ENCODE measurements around the gene SNN. TPM values are rescaled to one million over a fixed set of nuclear protein-coding genes. Genes with fewer than 3 reads are reported as not detected.
A peak's percentile ranks its signal among the peaks of the same experiment; 100 is the strongest.

SNN gene
- total RNA-seq, 1 donor from 2014 or later: 16.7 TPM

GRCh38 chr16:11686713-11687380 is 18.6 kb downstream of the SNN start:
- Histone ChIP-seq H3K9me3 (ENCODE audit: insufficient read depth, low read depth, low read length) (no peaks in the 10 kb centered on the region), H3K27ac (ENCODE audit: low read depth, low read length) (no peak overlapping the region), H3K4me3 (ENCODE audit: insufficient read depth, low read depth, low read length) (no peak overlapping the region), H3K4me1 (ENCODE audit: insufficient read depth, low read length) (peaks cover 17% of the 10 kb centered on the region), H2AFZ (ENCODE audit: low read depth, low read length) (no peak overlapping the region), H3K79me2 (ENCODE audit: insufficient read depth, low read length) (peaks cover 8% of the 10 kb centered on the region), H3K4me2 (ENCODE audit: low read length) (no peak overlapping the region), H3K27me3 (ENCODE audit: insufficient read depth, low read length) (no peaks in the 10 kb centered on the region), H4K20me1 (ENCODE audit: insufficient read depth, low read length) (peaks cover 58% of the 10 kb centered on the region), H3K36me3 (ENCODE audit: insufficient read depth, low read length) (peaks cover 24% of the 10 kb centered on the region), H3K9ac (ENCODE audit: low read length) (no peak overlapping the region)
- Mint-ChIP-seq H3K9me3 (ENCODE audit: unreplicated experiment) (no peaks in the 10 kb centered on the region), H3K36me3 (ENCODE audit: low read depth, unreplicated experiment) (peaks cover 23% of the 10 kb centered on the region), H3K4me3 (ENCODE audit: unreplicated experiment) (peak overlapping the region; percentile 68), H3K27me3 (ENCODE audit: low read depth, unreplicated experiment) (no peaks in the 10 kb centered on the region), H3K27ac (ENCODE audit: unreplicated experiment) (no peak overlapping the region), H3K4me1 (ENCODE audit: low read depth, unreplicated experiment) (peaks cover 18% of the 10 kb centered on the region)
- TF ChIP-seq, protein P1, sequence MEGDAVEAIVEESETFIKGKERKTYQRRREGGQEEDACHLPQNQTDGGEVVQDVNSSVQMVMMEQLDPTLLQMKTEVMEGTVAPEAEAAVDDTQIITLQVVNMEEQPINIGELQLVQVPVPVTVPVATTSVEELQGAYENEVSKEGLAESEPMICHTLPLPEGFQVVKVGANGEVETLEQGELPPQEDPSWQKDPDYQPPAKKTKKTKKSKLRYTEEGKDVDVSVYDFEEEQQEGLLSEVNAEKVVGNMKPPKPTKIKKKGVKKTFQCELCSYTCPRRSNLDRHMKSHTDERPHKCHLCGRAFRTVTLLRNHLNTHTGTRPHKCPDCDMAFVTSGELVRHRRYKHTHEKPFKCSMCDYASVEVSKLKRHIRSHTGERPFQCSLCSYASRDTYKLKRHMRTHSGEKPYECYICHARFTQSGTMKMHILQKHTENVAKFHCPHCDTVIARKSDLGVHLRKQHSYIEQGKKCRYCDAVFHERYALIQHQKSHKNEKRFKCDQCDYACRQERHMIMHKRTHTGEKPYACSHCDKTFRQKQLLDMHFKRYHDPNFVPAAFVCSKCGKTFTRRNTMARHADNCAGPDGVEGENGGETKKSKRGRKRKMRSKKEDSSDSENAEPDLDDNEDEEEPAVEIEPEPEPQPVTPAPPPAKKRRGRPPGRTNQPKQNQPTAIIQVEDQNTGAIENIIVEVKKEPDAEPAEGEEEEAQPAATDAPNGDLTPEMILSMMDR (IDR thresholded peaks at IDR 0.05; ENCODE audit: insufficient read depth, low read depth, low read length): no peak
- TF ChIP-seq EZH2 (IDR thresholded peaks at IDR 0.05; ENCODE audit: insufficient read depth, low read length): no peak
- no peak for FAIRE-seq
- DNase-seq (ENCODE audit: low read depth): no peak

GRCh38 chr16:11687601-11688519 is 19.6 kb downstream of the SNN start:
- Mint-ChIP-seq H3K27ac (ENCODE audit: unreplicated experiment) (no peak overlapping the region), H3K27me3 (ENCODE audit: low read depth, unreplicated experiment) (no peaks in the 10 kb centered on the region), H3K36me3 (ENCODE audit: low read depth, unreplicated experiment) (peaks cover 31% of the 10 kb centered on the region), H3K4me3 (ENCODE audit: unreplicated experiment) (no peak overlapping the region), H3K4me1 (ENCODE audit: low read depth, unreplicated experiment) (peaks cover 8% of the 10 kb centered on the region), H3K9me3 (ENCODE audit: unreplicated experiment) (no peaks in the 10 kb centered on the region)
- FAIRE-seq (no peak), DNase-seq (ENCODE audit: low read depth) (no peak)
- Histone ChIP-seq H3K9me3 (ENCODE audit: insufficient read depth, low read depth, low read length) (no peaks in the 10 kb centered on the region), H3K4me3 (ENCODE audit: insufficient read depth, low read depth, low read length) (no peak overlapping the region), H3K4me1 (ENCODE audit: insufficient read depth, low read length) (peaks cover 11% of the 10 kb centered on the region), H3K79me2 (ENCODE audit: insufficient read depth, low read length) (peaks cover 12% of the 10 kb centered on the region), H3K9ac (ENCODE audit: low read length) (no peak overlapping the region), H3K27me3 (ENCODE audit: insufficient read depth, low read length) (no peaks in the 10 kb centered on the region), H3K27ac (ENCODE audit: low read depth, low read length) (no peak overlapping the region), H3K36me3 (ENCODE audit: insufficient read depth, low read length) (peaks cover 24% of the 10 kb centered on the region), H4K20me1 (ENCODE audit: insufficient read depth, low read length) (peaks cover 59% of the 10 kb centered on the region), H2AFZ (ENCODE audit: low read depth, low read length) (no peak overlapping the region), H3K4me2 (ENCODE audit: low read length) (no peak overlapping the region)
- TF ChIP-seq EZH2 (IDR thresholded peaks at IDR 0.05; ENCODE audit: insufficient read depth, low read length): no peak
- TF ChIP-seq, protein P1 (IDR thresholded peaks at IDR 0.05; ENCODE audit: insufficient read depth, low read depth, low read length): no peak
